ENCODE results near the gene HSPA9. TPM values are rescaled to one million over a fixed set of nuclear protein-coding genes. Genes with fewer than 3 reads are reported as not detected.

Gene HSPA9
- total RNA-seq, 1 experiment from 2014 or later, result 537 TPM

GRCh38 chr5:138545919-138546562 is 29.2 kb downstream of the HSPA9 start:
- H3K4me1 Mint-ChIP-seq (ENCODE audit: low read depth, unreplicated experiment), result peaks cover 27% of the 10 kb centered on the region
- BruUV-seq (replicated peaks), result no TSS peak
- CTCF ChIA-PET, result no interaction called here
- peak overlapping the region; percentile 82 for H3K4me3 Mint-ChIP-seq (ENCODE audit: unreplicated experiment)
- Histone ChIP-seq H3K9me3 (no peaks in the 10 kb centered on the region), H3K4me3 (ENCODE audit: low read depth, low read length) (no peak overlapping the region), H3K27me3 (replicated peaks; ENCODE audit: control insufficient read depth, insufficient read depth, low read length) (no peaks in the 10 kb centered on the region), H3K36me3 (ENCODE audit: control insufficient read depth, insufficient read depth, low read length) (no peaks in the 10 kb centered on the region; the same call in 1 of the 2 replicates), H3K4me1 (peaks cover 5% of the 10 kb centered on the region; the same call in 1 of the 2 replicates)
- DNase-seq, result no peak
- POLR2A ChIA-PET, result no interaction called here
- H3K27ac Mint-ChIP-seq (ENCODE audit: unreplicated experiment), result no peak overlapping the region
- no peaks in the 10 kb centered on the region for H3K9me3 Mint-ChIP-seq (ENCODE audit: unreplicated experiment)
- peaks cover 70% of the 10 kb centered on the region for H3K36me3 Mint-ChIP-seq (ENCODE audit: insufficient read depth, unreplicated experiment)
- no peaks in the 10 kb centered on the region for H3K27me3 Mint-ChIP-seq (ENCODE audit: insufficient read depth, unreplicated experiment)
- intact Hi-C loops (cut with micrococcal nuclease; ENCODE audit: unreplicated experiment), result no loop called here
- TF ChIP-seq CTCF (IDR thresholded peaks at IDR 0.05; ENCODE audit: insufficient read depth in 1 of 2, low read depth in 1 of 2, low read length in 1 of 2, severe bottlenecking in 1 of 2, unreplicated experiment in 1 of 2), result no peak

GRCh38 chr5:138544181-138545134 is 30.7 kb downstream of the HSPA9 start:
- CTCF ChIA-PET, result interaction anchor here (1.2 kb wide), 1 partner anchor 41 kb away, joined by 5 read pairs; no protein-coding TSS in a partner anchor
- Mint-ChIP-seq H3K36me3 (ENCODE audit: insufficient read depth, unreplicated experiment) (peaks cover 72% of the 10 kb centered on the region), H3K4me3 (ENCODE audit: unreplicated experiment) (peak overlapping the region; percentile 82), H3K9me3 (ENCODE audit: unreplicated experiment) (no peaks in the 10 kb centered on the region), H3K27ac (ENCODE audit: unreplicated experiment) (peak overlapping the region; percentile 95), H3K27me3 (ENCODE audit: insufficient read depth, unreplicated experiment) (no peaks in the 10 kb centered on the region), H3K4me1 (ENCODE audit: low read depth, unreplicated experiment) (peaks cover 27% of the 10 kb centered on the region)
- intact Hi-C loops (cut with micrococcal nuclease; ENCODE audit: unreplicated experiment), result no loop called here
- no peak for TF ChIP-seq CTCF (IDR thresholded peaks at IDR 0.05; ENCODE audit: insufficient read depth in 1 of 2, low read depth in 1 of 2, low read length in 1 of 2, severe bottlenecking in 1 of 2, unreplicated experiment in 1 of 2)
- peaks cover 2% of the 10 kb centered on the region; the same call in 1 of the 2 replicates for H3K36me3 ChIP-seq (ENCODE audit: control insufficient read depth, insufficient read depth, low read length)
- H3K9me3 ChIP-seq, result no peaks in the 10 kb centered on the region
- H3K27me3 ChIP-seq (replicated peaks; ENCODE audit: control insufficient read depth, insufficient read depth, low read length), result no peaks in the 10 kb centered on the region
- DNase-seq, result no peak
- peaks cover 21% of the 10 kb centered on the region for H3K4me1 ChIP-seq
- POLR2A ChIA-PET, result interaction anchor here (0.6 to 2.9 kb wide), 7 partner anchors 10 to 419 kb away, joined by 3 to 42 read pairs (median 13); partner anchors contain the start of genes CTNNA1, EGR1 and HSPA9
- BruUV-seq (replicated peaks), result no TSS peak
- peak overlapping the region; percentile 90 for H3K4me3 ChIP-seq (ENCODE audit: low read depth, low read length)

GRCh38 chr5:138543730-138544104 is 31.5 kb downstream of the HSPA9 start:
- Mint-ChIP-seq H3K27ac (ENCODE audit: unreplicated experiment) (peak overlapping the region; percentile 95), H3K4me1 (ENCODE audit: low read depth, unreplicated experiment) (peaks cover 26% of the 10 kb centered on the region), H3K27me3 (ENCODE audit: insufficient read depth, unreplicated experiment) (no peaks in the 10 kb centered on the region), H3K4me3 (ENCODE audit: unreplicated experiment) (peak overlapping the region; percentile 82), H3K36me3 (ENCODE audit: insufficient read depth, unreplicated experiment) (peaks cover 74% of the 10 kb centered on the region), H3K9me3 (ENCODE audit: unreplicated experiment) (no peaks in the 10 kb centered on the region)
- Histone ChIP-seq H3K4me3 (ENCODE audit: low read depth, low read length) (peak overlapping the region; percentile 90), H3K36me3 (ENCODE audit: control insufficient read depth, insufficient read depth, low read length) (peaks cover 2% of the 10 kb centered on the region; the same call in 1 of the 2 replicates), H3K27me3 (replicated peaks; ENCODE audit: control insufficient read depth, insufficient read depth, low read length) (no peaks in the 10 kb centered on the region), H3K4me1 (peaks cover 28% of the 10 kb centered on the region), H3K9me3 (no peaks in the 10 kb centered on the region)
- BruUV-seq (replicated peaks), result TSS peak; percentile 83
- POLR2A ChIA-PET, result interaction anchor here (0.5 to 2.9 kb wide), 20 partner anchors 8 to 730 kb away, joined by 3 to 42 read pairs (median 4); partner anchors contain the start of genes CDC25C, CTNNA1, EGR1 and FAM53C
- CTCF ChIA-PET, result interaction anchor here (0.6 to 1.2 kb wide), 4 partner anchors 16 to 635 kb away, joined by 3 to 8 read pairs (median 4); partner anchors contain the start of gene HSPA9
- intact Hi-C loops (cut with micrococcal nuclease; ENCODE audit: unreplicated experiment), result loop anchor here (1.0 to 2.0 kb wide), 3 partner anchors 15 to 78 kb away; partner anchors contain the start of gene EGR1
- no peak for TF ChIP-seq CTCF (IDR thresholded peaks at IDR 0.05; ENCODE audit: insufficient read depth in 1 of 2, low read depth in 1 of 2, low read length in 1 of 2, severe bottlenecking in 1 of 2, unreplicated experiment in 1 of 2)
- DNase-seq, result no peak
